ENCODE measurements around the gene NKX1-1. TPM values are rescaled to one million over a fixed set of nuclear protein-coding genes. Genes with fewer than 3 reads are reported as not detected.

Gene NKX1-1
- polyA plus RNA-seq, 2 of the 4 experiments (the other 2 are of a cell fraction), result not detected

GRCh38 chr4:1408418-1408817 lies 2.2 kb upstream of the NKX1-1 start:
- no peaks in the 10 kb centered on the region for H3K4me1 ChIP-seq
- H3K9me3 ChIP-seq, result no peaks in the 10 kb centered on the region
- DNase-seq (ENCODE audit: low read depth in 1 of 2, low spot score in 1 of 2) (no peak), FAIRE-seq (no peak), ATAC-seq (no peak; a peak in 1 of 6 replicates)
- TF ChIP-seq ZFP36 (IDR thresholded peaks at IDR 0.05; ENCODE audit: borderline replicate concordance, partially characterized antibody) (no peak), BCL3 (IDR thresholded peaks at IDR 0.05) (no peak), RAD21 (conservative IDR thresholded peaks at IDR 0.05 in 1 of 2, IDR thresholded peaks at IDR 0.05 in 1 of 2) (peak; percentile 9 to 17; a peak in 1 of 5 replicates)
- WGBS (ENCODE audit: missing lambda C conversion rate), result 40% methylated on average over 11 of the region's 22 CpGs
- H3K4me3 ChIP-seq, result no peak overlapping the region
- H3K27ac ChIP-seq, result no peak overlapping the region
- ChIA-PET POLR2A (no interaction called here), CTCF (interaction anchor here (0.7 to 1.4 kb wide), 2 partner anchors 71 to 165 kb away, joined by 3 read pairs; no protein-coding TSS in a partner anchor)
- no peak overlapping the region for H3K4me2 ChIP-seq

GRCh38 chr4:1407657-1408333 lies 1.6 kb upstream of the NKX1-1 start:
- POLR2A ChIA-PET, result no interaction called here
- Histone ChIP-seq H3K4me3 (no peak overlapping the region), H3K4me2 (peak overlapping the region; percentile 48), H3K27ac (no peak overlapping the region), H3K4me1 (no peaks in the 10 kb centered on the region), H3K9me3 (no peaks in the 10 kb centered on the region)
- no peak for DNase-seq (ENCODE audit: low read depth in 1 of 2, low spot score in 1 of 2)
- CTCF ChIA-PET, result interaction anchor here (0.7 kb wide), 1 partner anchor 166 kb away, joined by 3 read pairs; no protein-coding TSS in a partner anchor
- no peak for ATAC-seq
- FAIRE-seq, result no peak
- WGBS (ENCODE audit: missing lambda C conversion rate), result 17% methylated on average over 15 of the region's 53 CpGs
- TF ChIP-seq ELK1 (IDR thresholded peaks at IDR 0.05; ENCODE audit: low read depth, low read length), result no peak
- TF ChIP-seq JUN (IDR thresholded peaks at IDR 0.05), result no peak
- no peak for TF ChIP-seq HEYL (CRISPR knock-in tag; IDR thresholded peaks at IDR 0.05)
- no peak for TF ChIP-seq CBX2 (IDR thresholded peaks at IDR 0.05; ENCODE audit: borderline replicate concordance, low read depth)
- TF ChIP-seq KDM5A (IDR thresholded peaks at IDR 0.05), result no peak
- TF ChIP-seq FOXS1 (CRISPR knock-in tag; IDR thresholded peaks at IDR 0.05), result no peak
- TF ChIP-seq RCOR1 (IDR thresholded peaks at IDR 0.05; ENCODE audit: low read depth, low read length), result no peak
- no peak for TF ChIP-seq CHD4 (IDR thresholded peaks at IDR 0.05; ENCODE audit: borderline replicate concordance)
- TF ChIP-seq RNF2 (IDR thresholded peaks at IDR 0.05; ENCODE audit: borderline replicate concordance, low read depth), result no peak
- no peak for TF ChIP-seq ZFP36 (IDR thresholded peaks at IDR 0.05; ENCODE audit: borderline replicate concordance, partially characterized antibody)
- no peak for TF ChIP-seq ZC3H11A (IDR thresholded peaks at IDR 0.05)
- TF ChIP-seq HMGXB4 (CRISPR knock-in tag; IDR thresholded peaks at IDR 0.05; ENCODE audit: borderline replicate concordance), result no peak
- no peak for TF ChIP-seq NFE2L2 (conservative IDR thresholded peaks at IDR 0.05; ENCODE audit: low read length)
- TF ChIP-seq TP53 (CRISPR knock-in tag; IDR thresholded peaks at IDR 0.05), result no peak
- no peak for TF ChIP-seq BCL3 (IDR thresholded peaks at IDR 0.05)
- no peak for TF ChIP-seq PBX3 (IDR thresholded peaks at IDR 0.05)
- TF ChIP-seq CTCF (IDR thresholded peaks at IDR 0.05), result no peak
- TF ChIP-seq EHF (CRISPR knock-in tag; IDR thresholded peaks at IDR 0.05), result no peak
- no peak for TF ChIP-seq FOSB (CRISPR knock-in tag; IDR thresholded peaks at IDR 0.05)
